GM10847 (cell line): ENCODE results near the gene AUTS2.

Experiments used
- POLR2A ChIP-seq: IDR thresholded peaks from 2 replicates; pipeline ENCODE4 v1.6.1; 2011; ENCODE audit not compliant: insufficient read length; ENCODE audit errors: extremely low read depth

The AUTS2 gene

DNA sequence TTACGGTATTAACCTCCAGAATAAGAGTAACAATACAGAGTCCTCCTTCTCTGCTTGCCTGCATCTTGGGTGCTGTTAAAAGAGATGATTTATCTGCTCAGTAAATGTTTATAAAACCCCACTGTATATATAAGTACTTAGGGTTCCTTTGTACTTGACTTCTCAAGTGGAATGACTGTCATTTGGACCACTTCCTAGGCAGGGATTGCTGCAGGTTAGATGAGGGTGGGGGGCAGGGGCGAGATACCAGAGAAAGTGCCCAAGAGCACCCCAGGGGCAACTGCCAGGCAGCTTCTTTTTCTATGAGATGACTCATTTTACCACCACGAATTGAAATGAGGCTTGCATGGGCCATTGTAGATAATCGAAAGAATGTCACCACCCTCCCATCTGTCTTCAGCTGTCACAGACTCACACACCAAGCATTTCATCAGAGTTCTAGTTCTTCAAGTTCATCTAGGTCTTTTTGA lies 1111.8 kb downstream of the AUTS2 start:
- no peak for TF ChIP-seq POLR2A

GRCh38 chr7:70710651-70711050 lies 1112.4 kb downstream of the AUTS2 start:
- TF ChIP-seq POLR2A = no peak

- TF ChIP-seq POLR2A = no peak
These were observed 1113.2 kb downstream of the AUTS2 start for GRCh38 chr7:70711452-70711851.

DNA sequence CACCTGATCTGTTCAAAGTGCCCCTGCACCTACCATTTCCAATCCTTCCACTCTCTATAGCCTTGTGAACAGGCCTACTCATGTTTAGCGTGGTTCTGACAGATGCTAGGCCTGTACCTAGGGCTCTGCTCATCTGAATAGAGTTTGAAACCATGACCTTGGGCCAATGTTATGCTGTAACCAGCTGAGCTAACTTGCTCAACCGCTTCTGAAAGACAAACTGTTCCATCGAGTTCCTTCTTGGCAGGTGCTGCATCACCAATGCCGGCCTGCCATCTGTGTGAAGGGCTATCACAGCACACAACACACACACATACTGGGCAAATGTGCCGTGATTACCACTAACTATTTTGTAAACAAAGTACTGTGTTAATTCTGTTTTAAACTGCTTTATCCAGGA lies 1114.7 kb downstream of the AUTS2 start:
- TF ChIP-seq POLR2A = no peak

DNA sequence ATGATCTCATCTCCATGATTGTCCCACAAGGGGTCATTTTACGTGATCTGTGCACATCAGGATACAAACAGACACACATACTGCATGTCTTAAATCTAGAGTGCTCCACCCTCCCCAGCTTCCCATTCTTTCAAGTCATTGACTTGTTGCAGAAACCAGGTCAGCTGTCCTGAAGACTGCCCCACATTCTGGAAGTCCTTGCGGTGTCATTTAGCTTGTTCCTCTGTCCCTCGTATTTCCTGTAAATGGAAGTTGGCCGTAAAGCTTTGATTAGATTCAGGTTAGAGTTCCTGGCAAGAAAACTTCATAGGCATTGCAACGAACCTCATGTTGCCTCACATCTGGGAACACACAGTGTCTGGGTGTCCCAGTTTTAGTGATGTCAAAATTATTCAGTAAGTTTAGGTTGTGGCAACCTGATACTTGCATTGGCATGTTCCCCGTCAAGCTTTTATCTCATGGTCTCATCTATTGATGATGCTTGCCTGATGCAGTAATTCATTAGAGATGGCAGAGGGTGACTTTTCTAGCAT lies 1116.3 kb downstream of the AUTS2 start:
- no peak for TF ChIP-seq POLR2A

DNA sequence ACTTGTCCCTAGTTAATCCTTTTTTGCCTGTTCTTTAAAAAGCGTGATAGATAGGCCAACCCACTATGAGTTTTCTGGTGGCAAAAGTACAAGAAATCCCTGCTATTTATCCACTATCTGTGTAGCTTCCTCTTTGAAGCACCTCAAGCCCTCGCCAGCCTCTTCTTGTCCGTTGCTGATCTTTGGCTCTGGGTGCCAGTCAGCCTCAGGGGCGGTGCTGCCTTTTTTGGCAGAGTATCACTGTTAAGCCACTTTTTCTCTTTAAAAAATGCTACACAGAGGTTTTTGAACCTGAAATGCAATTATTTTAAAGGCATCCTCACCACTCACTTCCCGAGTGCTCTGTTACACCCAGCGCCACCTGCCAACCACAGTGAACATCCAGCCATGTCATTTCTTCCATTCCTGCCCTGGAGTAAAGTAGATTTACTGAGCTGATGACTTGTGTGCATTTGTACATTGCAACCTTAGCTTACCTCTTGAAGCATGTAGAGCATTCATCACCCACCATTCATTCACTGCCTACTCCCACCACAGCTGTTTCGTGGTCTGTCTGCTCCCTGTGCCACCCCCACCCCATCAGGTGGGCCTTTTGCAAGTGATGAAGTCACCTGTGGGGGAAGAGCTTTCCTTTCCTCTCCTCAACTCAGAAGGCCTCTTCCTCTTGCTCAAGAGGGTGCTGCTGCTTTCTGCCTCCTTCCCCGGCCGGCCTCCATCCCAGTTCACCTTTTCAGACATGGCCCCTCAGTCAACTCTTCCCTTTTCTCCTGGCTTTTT lies 1119.5 kb downstream of the AUTS2 start:
- TF ChIP-seq POLR2A = no peak

- TF ChIP-seq POLR2A = no peak
These were observed 1120.8 kb downstream of the AUTS2 start for GRCh38 chr7:70719125-70719524.

- TF ChIP-seq POLR2A = no peak
These were observed 1122.1 kb downstream of the AUTS2 start for GRCh38 chr7:70720191-70720873.

GRCh38 chr7:70721500-70721899 lies 1123.2 kb downstream of the AUTS2 start:
- TF ChIP-seq POLR2A = no peak

- no peak for TF ChIP-seq POLR2A
These were observed 1125.1 kb downstream of the AUTS2 start for GRCh38 chr7:70723339-70723738.

GRCh38 chr7:70725448-70725847 lies 1127.2 kb downstream of the AUTS2 start:
- TF ChIP-seq POLR2A = no peak

DNA sequence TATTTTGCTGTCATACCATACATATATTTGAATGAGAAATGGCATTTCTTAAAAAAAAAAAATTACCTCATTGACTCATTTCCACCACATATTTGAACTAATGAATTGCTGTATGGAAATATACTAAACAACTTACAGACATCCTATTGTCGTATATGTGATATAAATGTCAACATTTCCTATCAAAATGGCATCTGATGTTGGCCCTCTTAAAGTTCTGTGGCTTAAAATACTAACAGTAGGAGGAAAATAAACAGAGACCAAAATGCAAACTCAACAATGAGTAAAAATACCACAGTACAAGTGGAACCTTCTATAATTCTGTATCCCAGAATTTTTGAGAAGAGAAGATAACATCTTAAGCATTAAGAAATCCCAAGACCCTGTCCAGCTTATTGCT lies 1128.0 kb downstream of the AUTS2 start:
- TF ChIP-seq POLR2A = no peak

- no peak for TF ChIP-seq POLR2A
These were observed 1128.7 kb downstream of the AUTS2 start for GRCh38 chr7:70726951-70727378.

GRCh38 chr7:70727861-70728260 lies 1129.6 kb downstream of the AUTS2 start:
- TF ChIP-seq POLR2A = no peak

DNA sequence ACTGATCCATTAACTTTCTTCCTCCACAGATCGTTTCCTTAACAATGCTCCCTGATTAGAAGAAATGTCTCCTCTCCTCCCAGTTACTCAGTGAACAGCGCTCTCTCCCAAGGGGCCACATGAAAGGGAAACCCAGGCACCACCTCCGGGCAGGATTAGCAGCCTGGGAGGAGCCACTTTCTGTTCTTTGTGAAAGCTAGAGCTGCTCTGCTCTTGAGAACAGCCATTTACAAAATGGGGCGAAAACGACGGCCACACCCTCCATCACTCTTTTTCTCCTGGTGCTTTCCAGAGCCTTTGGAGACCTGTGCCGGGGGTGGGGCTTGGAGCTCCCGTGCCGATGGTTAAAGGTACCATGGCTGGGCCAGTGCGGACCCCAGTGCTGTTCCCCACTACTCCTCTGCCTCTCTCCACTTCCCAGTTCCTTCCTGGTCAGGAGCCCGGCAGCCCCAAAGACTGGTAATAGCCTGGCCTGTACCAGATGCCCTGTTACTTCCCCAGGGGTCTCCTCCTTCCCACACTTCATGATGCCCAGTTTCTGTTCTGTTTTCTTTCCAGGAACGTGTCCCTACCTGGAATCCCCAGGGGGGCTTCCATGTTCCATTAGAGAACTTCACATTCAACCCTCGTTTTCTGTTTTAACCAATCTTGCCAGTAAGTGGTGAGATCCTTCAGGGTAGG lies 1130.7 kb downstream of the AUTS2 start:
- no peak for TF ChIP-seq POLR2A
